ENCODE data around the gene PLA2G2F. TPM values are rescaled to one million over a fixed set of nuclear protein-coding genes. Genes with fewer than 3 reads are reported as not detected.

PLA2G2F gene
- total RNA-seq, 2 donors from 2014 or later = not detected

DNA sequence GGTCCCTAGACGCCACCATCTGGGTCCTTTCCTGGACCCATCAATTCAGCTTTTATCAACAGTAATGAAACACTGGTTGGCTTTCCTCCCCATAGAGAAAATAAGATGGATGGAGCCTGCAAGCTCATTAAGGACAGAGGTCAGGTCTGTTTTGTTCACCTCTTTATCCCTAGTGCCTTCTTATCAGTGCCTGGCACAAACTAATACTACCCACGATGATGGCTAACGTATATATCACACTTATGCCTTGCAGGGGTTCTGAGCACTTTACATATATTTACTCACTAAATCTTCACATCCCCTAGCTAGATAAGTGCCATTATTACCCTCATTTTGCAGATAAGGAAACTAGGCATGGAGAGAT is 41.7 kb downstream of the PLA2G2F start:
- ATAC-seq (ENCODE audit: insufficient number of reproducible peaks, low FRiP score, low read depth) (no peak), DNase-seq (ENCODE audit: low spot score) (no peak)
- Histone ChIP-seq H3K27me3 (replicated peaks; ENCODE audit: insufficient read depth) (no peaks in the 10 kb centered on the region), H3K36me3 (no peaks in the 10 kb centered on the region), H3K4me3 (no peak overlapping the region), H3K9me3 (no peaks in the 10 kb centered on the region), H3K27ac (no peak overlapping the region), H3K4me1 (ENCODE audit: control insufficient read depth in 1 of 2, low read depth in 2 of 2) (no peaks in the 10 kb centered on the region)
- TF ChIP-seq, protein P1, sequence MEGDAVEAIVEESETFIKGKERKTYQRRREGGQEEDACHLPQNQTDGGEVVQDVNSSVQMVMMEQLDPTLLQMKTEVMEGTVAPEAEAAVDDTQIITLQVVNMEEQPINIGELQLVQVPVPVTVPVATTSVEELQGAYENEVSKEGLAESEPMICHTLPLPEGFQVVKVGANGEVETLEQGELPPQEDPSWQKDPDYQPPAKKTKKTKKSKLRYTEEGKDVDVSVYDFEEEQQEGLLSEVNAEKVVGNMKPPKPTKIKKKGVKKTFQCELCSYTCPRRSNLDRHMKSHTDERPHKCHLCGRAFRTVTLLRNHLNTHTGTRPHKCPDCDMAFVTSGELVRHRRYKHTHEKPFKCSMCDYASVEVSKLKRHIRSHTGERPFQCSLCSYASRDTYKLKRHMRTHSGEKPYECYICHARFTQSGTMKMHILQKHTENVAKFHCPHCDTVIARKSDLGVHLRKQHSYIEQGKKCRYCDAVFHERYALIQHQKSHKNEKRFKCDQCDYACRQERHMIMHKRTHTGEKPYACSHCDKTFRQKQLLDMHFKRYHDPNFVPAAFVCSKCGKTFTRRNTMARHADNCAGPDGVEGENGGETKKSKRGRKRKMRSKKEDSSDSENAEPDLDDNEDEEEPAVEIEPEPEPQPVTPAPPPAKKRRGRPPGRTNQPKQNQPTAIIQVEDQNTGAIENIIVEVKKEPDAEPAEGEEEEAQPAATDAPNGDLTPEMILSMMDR (IDR thresholded peaks at IDR 0.05) = no peak

DNA sequence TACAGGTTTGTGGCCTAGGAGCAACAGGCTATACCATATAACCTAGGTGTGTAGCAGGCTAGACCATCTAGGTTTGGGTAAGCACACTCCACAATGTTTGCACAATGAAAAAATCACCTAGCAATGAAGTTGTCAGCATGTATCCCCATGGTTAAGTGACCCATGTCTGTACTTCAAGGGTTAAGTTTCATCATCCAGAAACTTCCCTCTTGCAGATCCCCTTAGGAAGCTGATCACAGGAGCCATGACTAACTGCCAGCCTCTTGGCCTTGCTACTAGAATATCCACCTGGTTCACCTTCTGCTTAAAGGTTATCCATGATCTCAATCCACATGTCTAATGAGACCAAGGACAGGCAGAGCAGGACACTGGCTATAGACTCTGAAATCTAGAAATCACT is 43.3 kb downstream of the PLA2G2F start:
- no peaks in the 10 kb centered on the region for H3K4me1 ChIP-seq (ENCODE audit: control insufficient read depth in 1 of 2, low read depth in 2 of 2)
- H3K36me3 ChIP-seq = no peaks in the 10 kb centered on the region
- no peak overlapping the region for H3K27ac ChIP-seq
- ATAC-seq (ENCODE audit: insufficient number of reproducible peaks, low FRiP score, low read depth) (no peak), DNase-seq (ENCODE audit: low spot score) (no peak)
- TF ChIP-seq, protein P1 (IDR thresholded peaks at IDR 0.05) = no peak
- no peaks in the 10 kb centered on the region for H3K27me3 ChIP-seq (replicated peaks; ENCODE audit: insufficient read depth)
- H3K9me3 ChIP-seq = no peaks in the 10 kb centered on the region
- no peak overlapping the region for H3K4me3 ChIP-seq

DNA sequence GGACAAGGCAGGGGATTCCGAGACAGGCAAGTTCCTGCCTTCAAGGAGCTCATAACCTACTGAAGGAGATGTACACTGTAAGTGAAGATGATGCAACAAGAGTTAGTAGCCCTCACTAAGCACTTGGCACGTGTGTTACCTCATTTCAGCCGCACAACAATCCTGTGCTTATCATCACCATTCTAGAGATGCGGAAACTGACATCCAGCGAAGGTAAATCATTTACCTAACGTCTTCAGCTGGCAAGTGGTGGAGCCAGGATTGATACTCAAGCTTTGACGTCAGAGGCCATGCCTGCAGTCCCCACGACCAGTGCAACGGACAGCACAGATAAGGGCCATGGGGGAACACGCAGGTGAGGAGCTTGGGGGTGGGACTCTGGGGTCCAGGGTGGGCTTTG is 43.9 kb downstream of the PLA2G2F start:
- no peaks in the 10 kb centered on the region for H3K27me3 ChIP-seq (replicated peaks; ENCODE audit: insufficient read depth)
- TF ChIP-seq, protein P1 (IDR thresholded peaks at IDR 0.05) = no peak
- no peaks in the 10 kb centered on the region for H3K36me3 ChIP-seq
- no peaks in the 10 kb centered on the region for H3K4me1 ChIP-seq (ENCODE audit: control insufficient read depth in 1 of 2, low read depth in 2 of 2)
- no peaks in the 10 kb centered on the region for H3K9me3 ChIP-seq
- no peak overlapping the region for H3K27ac ChIP-seq
- H3K4me3 ChIP-seq = no peak overlapping the region
- ATAC-seq (ENCODE audit: insufficient number of reproducible peaks, low FRiP score, low read depth) (no peak), DNase-seq (ENCODE audit: low spot score) (no peak)

DNA sequence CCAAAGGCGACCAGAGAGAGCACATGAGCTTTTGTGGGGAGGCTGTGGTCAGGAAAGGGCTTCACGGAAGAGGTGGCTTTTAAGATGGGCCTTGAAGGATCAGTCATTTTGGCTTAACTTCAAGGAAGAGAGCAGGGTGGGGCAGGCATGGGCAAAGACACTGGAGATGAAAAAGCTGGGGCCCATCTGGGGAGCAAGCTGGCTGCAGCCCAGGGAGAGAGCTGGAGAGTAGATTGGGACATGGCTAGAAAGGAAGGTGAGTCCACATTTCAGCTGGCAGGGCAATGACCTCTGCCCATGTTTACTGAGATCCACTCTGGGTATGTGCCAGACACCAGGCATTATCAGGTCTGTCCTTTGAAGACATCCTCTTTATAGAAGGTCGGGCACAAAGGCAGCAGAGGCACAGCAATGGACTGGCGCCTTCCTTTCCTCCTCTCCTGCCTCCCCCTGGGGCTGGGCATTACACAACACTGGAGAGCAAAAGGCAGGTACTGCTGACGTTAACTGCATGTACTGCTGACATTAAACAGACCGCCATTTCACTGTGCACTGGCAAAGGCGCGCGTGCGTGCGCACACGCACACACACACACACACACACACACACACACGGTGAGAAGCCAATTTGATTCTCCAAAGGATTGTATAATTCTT is 44.6 kb downstream of the PLA2G2F start:
- Histone ChIP-seq H3K4me3 (no peak overlapping the region), H3K27ac (no peak overlapping the region), H3K9me3 (no peaks in the 10 kb centered on the region), H3K4me1 (ENCODE audit: control insufficient read depth in 1 of 2, low read depth in 2 of 2) (no peaks in the 10 kb centered on the region), H3K27me3 (replicated peaks; ENCODE audit: insufficient read depth) (no peaks in the 10 kb centered on the region), H3K36me3 (no peaks in the 10 kb centered on the region)
- no peak for ATAC-seq (ENCODE audit: insufficient number of reproducible peaks, low FRiP score, low read depth)
- no peak for DNase-seq (ENCODE audit: low spot score)
- TF ChIP-seq, protein P1 (IDR thresholded peaks at IDR 0.05) = no peak

DNA sequence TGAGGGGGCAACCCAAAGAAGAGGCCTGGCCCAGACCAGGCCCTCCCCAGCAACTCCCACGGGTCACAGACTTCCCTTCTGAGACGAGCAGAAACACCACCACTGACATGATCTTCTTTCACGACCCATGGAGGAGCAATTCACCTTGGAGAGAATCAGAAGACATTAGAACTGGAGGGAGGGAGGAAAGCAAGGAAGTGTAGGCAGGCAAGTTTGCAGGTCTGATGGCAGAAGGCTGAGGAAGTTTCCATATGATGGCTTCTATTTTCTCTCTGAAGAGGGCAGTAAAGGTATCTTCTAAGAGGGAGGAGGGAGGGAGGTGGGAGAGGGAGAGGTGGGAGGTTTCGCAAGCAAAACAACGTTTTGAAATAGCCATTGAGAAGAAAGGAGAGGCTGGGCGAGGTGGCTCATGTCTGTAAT is 45.4 kb downstream of the PLA2G2F start:
- TF ChIP-seq, protein P1 (IDR thresholded peaks at IDR 0.05) = no peak
- ATAC-seq (ENCODE audit: insufficient number of reproducible peaks, low FRiP score, low read depth) (no peak), DNase-seq (ENCODE audit: low spot score) (no peak)
- H3K4me3 ChIP-seq = no peak overlapping the region
- H3K4me1 ChIP-seq (ENCODE audit: control insufficient read depth in 1 of 2, low read depth in 2 of 2) = no peaks in the 10 kb centered on the region
- H3K27ac ChIP-seq = no peak overlapping the region
- no peaks in the 10 kb centered on the region for H3K36me3 ChIP-seq
- no peaks in the 10 kb centered on the region for H3K27me3 ChIP-seq (replicated peaks; ENCODE audit: insufficient read depth)
- no peaks in the 10 kb centered on the region for H3K9me3 ChIP-seq
